Psoas muscle (tissue), 8 donors: ENCODE measurements around the gene DNAH6. TPM values are rescaled to one million over a fixed set of nuclear protein-coding genes. Genes with fewer than 3 reads are reported as not detected.

Source experiments
- ATAC-seq, 4 donors: fragments of 200-7000 bp; cut with Tn5 transposase; one replicate each; pipeline ENCODE4 v1.9.1; 2020; ENCODE audit warnings: moderate library complexity in 3 of 4, mild to moderate bottlenecking in 2 of 4
- DNase-seq, 2 donors: peaks; one replicate each; pipeline ENCODE4 v3.0.0-alpha.2; 2020
- H3K27ac ChIP-seq: fragments of 200-600 bp; one replicate; pipeline ENCODE4 v1.8.0; 2022
- H3K27me3 ChIP-seq, 3 donors: fragments of 200-600 bp in 1 of 3; one replicate each; pipeline versions ENCODE4 v1.6.1 to v1.8.0; 2013 to 2022; ENCODE audit warnings: low read length in 2 of 3, mild to moderate bottlenecking in 2 of 3, moderate library complexity in 1 of 3; ENCODE audit not compliant: insufficient read depth in 3 of 3
- H3K36me3 ChIP-seq, 2 donors: fragments of 200-600 bp in 1 of 2; one replicate each; pipeline versions ENCODE4 v1.6.1 to v1.8.0; 2013 to 2022; ENCODE audit warnings: low read depth in 1 of 2, mild to moderate bottlenecking in 1 of 2, moderate library complexity in 1 of 2; ENCODE audit not compliant: insufficient read depth in 1 of 2
- H3K4me1 ChIP-seq: fragments of 200-600 bp; one replicate; pipeline ENCODE4 v1.8.0; 2022
- H3K4me3 ChIP-seq: fragments of 200-600 bp; one replicate; pipeline ENCODE4 v1.8.0; 2022; ENCODE audit warnings: mild to moderate bottlenecking
- H3K9me3 ChIP-seq: fragments of 200-600 bp; one replicate; pipeline ENCODE4 v1.8.0; 2022
- CTCF ChIP-seq: fragments of 200-600 bp; IDR thresholded peaks from one replicate; pipeline ENCODE4 v1.8.0; 2022; ENCODE audit warnings: antibody characterized with exemption
- WGBS, 3 donors: extraction: QIAGEN DNeasy Blood & Tissue Kit; methylation state at CpG; one replicate each; pipeline versions ENCODE4 v1.1.6 to v1.1.7; 2013; 5-methylcytosine and 5-hydroxymethylcytosine counted together
- intact Hi-C, 2 donors: fragments of 100-400 bp; cut with DNase I; formaldehyde crosslinking; loops; one replicate each; pipeline versions ENCODE4 v1.11.0 to v1.14.2; 2022
- polyA plus RNA-seq, 3 donors: library from polyadenylated mRNA; stranded (reverse); fragments of 200-250 nt; gene quantifications; one replicate each; pipeline ENCODE4 v1.2.3, GENCODE V29; 2013
- total RNA-seq, 4 donors: library from RNA; stranded (reverse); fragmentation: NEBNext Ultra II Directional in 2 of 4; extraction: Animal tissue kit (Norgen Biotek cat#: 25700) in 2 of 4; gene quantifications; one replicate each; pipeline versions ENCODE4 v1.2.1 to v1.2.4, GENCODE V29; 2021 to 2023
- donor health status: healthy with polysubstance abuse.
- donor health status: DM: no; HTN: no; CAD: no; lungs with moderate emphysema.
- donor health status: Bipolar disorder and iron deficiency.
- donor health status: healthy.
- donor health status: DM: yes; HTN: yes; CAD: no.
- donor health status: DM: no; HTN: no; CAD: no.
- donor health status: DM: no; HTN: no; CAD: no.
- donor health status: DM: yes; HTN: yes; CAD: no.

DNAH6 gene
- total and polyA plus RNA-seq, 7 donors: 0.01 to 0.09 (median 0.07) TPM; not detected in 3

- no peaks in the 10 kb centered on the region for H3K36me3 ChIP-seq
- H3K4me3 ChIP-seq: no peak overlapping the region
- intact Hi-C loops: no loop called here
- DNase-seq (no peak), ATAC-seq (no peak)
- no peaks in the 10 kb centered on the region for H3K27me3 ChIP-seq
- no peak overlapping the region for H3K27ac ChIP-seq
- no peaks in the 10 kb centered on the region for H3K4me1 ChIP-seq
- no peak for TF ChIP-seq CTCF
- peaks cover 19% of the 10 kb centered on the region for H3K9me3 ChIP-seq
Observed at GRCh38 chr2:84559838-84560237, 43.5 kb downstream of the DNAH6 start.

GRCh38 chr2:84579661-84580060, 63.4 kb downstream of the DNAH6 start:
- no peak overlapping the region for H3K4me3 ChIP-seq
- WGBS, 3 donors: 56 to 71% (median 64%) methylated on average over 3 of the region's 3 CpGs
- no peaks in the 10 kb centered on the region for H3K9me3 ChIP-seq
- H3K27me3 ChIP-seq: no peaks in the 10 kb centered on the region
- no peaks in the 10 kb centered on the region for H3K4me1 ChIP-seq
- intact Hi-C loops: no loop called here
- no peaks in the 10 kb centered on the region for H3K36me3 ChIP-seq
- TF ChIP-seq CTCF: no peak
- H3K27ac ChIP-seq: no peak overlapping the region
- ATAC-seq: no peak
- no peak for DNase-seq

- Histone ChIP-seq H3K4me1 (no peaks in the 10 kb centered on the region), H3K27me3 (no peaks in the 10 kb centered on the region), H3K27ac (no peak overlapping the region), H3K9me3 (no peaks in the 10 kb centered on the region), H3K4me3 (no peak overlapping the region), H3K36me3 (no peaks in the 10 kb centered on the region)
- ATAC-seq: no peak
- TF ChIP-seq CTCF: no peak
- intact Hi-C loops: no loop called here
- DNase-seq: no peak
- 83 to 92% (median 92%) methylated on average over 4 of the region's 4 CpGs for WGBS, 3 donors
Observed at GRCh38 chr2:84603911-84604310, 87.6 kb downstream of the DNAH6 start.

GRCh38 chr2:84613082-84613481, 96.8 kb downstream of the DNAH6 start:
- intact Hi-C loops: no loop called here

More at GRCh38 chr2:84613082-84613481, 96.8 kb downstream of the DNAH6 start:
- Histone ChIP-seq H3K4me3 (no peak overlapping the region), H3K36me3 (no peaks in the 10 kb centered on the region), H3K27ac (no peak overlapping the region), H3K9me3 (no peaks in the 10 kb centered on the region), H3K4me1 (no peaks in the 10 kb centered on the region), H3K27me3 (no peaks in the 10 kb centered on the region)
- no peak for ATAC-seq
- DNase-seq: no peak
- WGBS, 3 donors: 73 to 80% (median 75%) methylated on average over 2 of the region's 2 CpGs
- TF ChIP-seq CTCF: no peak
